Stimulated activated CD4-positive, alpha-beta T cell treated with anti-CD3 and anti-CD28 coated beads, TNF-alpha, amount 100 ng/mL, for 48 hours (primary cell): ENCODE data around the gene DPPA5.
"Not testable (repeated sequence)": the region's sequence is repeated elsewhere in the genome, so short reads cannot be mapped to it uniquely, and the experiment has no call there.

Experiments
- DNase-seq, 3 donors: peaks; one replicate each; pipeline ENCODE4 v3.0.0-alpha.2; 2020; ENCODE audit warnings: low read depth in 3 of 3

DPPA5 gene

GRCh38 chr6:73364121-73364520 lies 10.0 kb upstream of the DPPA5 start:
- DNase-seq, result no peak

DNA sequence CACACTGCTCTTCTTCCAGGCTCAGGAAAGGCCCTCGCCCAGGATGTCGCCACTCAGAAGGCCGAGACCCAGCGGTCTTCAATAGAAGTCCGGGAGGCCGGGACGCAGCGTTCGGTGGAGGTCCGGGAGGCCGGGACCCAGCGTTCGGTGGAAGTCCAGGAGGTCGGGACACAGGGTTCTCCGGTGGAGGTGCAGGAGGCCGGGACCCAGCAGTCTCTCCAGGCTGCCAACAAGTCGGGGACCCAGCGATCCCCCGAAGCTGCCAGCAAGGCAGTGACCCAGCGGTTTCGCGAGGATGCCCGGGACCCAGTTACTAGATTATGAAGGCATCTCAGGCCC lies 9.4 kb upstream of the DPPA5 start:
- no peak for DNase-seq

DNA sequence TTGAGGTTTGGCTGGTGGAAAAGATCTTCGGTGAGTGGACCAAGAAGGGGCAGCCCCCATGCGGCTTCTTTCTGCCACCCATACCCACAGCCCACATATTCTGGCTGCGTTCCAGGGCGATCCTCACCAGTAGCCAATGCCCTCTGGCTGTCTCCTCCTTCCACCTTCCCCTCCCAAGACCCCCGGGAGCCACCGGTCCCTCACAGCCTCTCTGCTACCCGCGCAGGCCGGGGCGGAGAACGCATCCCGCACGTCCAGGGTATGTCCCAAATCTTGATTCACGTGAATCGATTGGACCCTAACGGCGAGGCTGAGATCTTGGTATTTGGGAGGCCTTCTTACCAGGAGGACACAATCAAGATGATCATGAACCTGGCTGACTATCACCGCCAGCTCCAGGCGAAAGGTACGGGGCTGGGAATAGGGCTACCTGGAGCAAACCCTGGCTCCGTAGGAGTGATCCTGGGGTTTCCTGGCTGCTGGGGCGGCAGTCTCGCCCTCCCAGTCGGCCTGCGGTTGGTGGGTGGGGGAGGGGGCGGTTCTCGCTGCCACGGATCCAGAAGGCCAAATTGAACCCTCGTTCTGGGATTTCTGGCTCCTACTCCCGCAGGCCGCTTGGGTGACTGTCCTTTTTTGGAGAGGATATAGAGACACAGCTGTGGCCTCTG lies 8.9 kb upstream of the DPPA5 start:
- DNase-seq, result no peak

- DNase-seq, result no peak
Measured at GRCh38 chr6:73362358-73362757, 8.3 kb upstream of the DPPA5 start, which contains the start of gene KHDC3L. KHDC3L (plus strand) TSS chr6:73362658; CDS start chr6:73362730, 72 bp downstream.

DNA sequence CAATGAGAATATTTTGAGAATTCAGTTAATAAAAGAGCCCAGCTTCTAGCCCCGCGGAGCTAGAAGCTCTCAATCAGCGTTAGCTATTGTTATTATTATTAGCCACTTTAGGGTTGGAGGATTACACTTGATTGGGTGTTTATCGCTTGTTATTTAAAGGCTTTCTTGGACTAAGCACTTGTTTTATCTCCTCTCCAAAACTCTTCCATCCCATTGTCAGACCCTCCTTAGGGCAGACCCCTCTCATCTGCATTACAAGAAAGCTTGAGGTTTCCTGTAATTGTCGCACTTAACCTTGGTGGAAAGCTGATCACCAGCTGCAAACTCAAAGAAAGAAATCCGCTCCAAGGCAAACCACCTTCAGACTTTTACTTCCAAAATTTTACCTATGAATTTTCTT lies 4.8 kb downstream of the DPPA5 start:
- DNase-seq, result no peak

DNA sequence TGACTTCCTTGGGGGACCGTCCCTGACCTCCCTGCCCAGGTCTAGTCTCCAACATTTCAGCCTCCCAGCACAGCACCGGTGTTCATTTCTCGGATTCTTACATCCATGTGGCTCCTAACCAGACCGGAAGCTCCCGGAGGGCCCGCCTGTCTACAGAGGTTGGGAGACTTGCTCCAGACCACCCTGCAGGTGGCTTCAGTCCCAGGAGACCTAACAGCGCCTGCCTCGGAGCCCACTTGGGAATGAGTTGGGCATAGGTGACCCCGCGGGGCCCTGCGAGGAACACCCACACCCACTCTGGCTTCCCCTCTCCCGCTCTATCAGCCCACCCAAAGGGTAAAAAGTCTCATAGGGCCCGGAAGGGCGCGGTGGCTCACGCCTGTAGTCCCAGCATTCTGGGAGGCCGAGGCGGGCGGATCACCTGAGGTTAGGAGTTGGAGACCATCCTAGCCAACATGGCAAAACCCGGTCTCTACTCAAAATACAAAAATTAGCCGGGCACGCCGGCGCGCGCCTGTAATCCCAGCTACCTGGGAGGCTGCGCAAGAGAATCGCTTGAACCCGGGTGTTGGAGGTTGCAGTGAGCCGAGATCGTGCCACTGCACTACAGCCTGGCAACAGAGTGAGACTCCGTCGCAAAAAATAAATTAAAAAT lies 5.4 kb downstream of the DPPA5 start:
- DNase-seq, result no peak

DNA sequence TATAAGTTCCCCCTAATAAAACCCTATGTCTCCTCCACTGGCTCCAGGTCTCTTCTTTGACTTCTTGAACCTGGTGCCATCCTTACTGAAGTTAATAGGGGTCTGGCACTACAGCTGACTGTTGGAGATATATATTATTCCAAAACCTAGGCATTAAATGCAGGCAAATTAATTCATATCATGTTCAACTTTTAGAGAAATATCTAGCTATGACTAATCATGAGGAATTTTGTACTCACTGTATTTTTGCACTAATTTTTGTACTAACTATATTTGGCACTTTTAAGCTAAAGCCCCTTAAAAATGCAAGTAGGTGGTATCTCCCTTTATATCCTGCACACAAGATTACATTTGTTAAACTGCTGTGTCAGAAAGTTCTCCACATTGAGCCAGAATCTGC lies 10.9 kb downstream of the DPPA5 start:
- DNase-seq, result no peak

DNA sequence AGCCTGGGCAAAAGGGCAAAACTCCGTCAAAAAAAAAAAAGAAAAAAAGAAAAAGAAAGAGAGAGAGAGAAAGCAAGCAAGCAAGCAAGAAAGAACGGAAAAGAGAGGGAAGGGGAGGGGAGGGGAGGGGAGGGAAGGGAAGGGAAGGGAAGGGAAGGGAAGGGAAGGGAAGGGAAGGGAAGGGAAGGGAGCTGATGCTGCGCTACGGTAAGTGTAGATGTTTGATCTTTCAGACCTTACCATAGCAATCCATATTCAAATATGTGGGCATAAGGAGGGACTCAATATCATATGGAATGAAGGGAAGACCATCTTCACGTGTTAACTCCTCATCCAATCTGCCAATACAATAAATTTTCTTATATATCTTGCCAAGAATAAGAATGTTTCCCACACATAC lies 11.9 kb downstream of the DPPA5 start:
- no peak for DNase-seq

GRCh38 chr6:73341335-73341734 lies 12.7 kb downstream of the DPPA5 start:
- DNase-seq, result no peak

GRCh38 chr6:73340048-73340447 lies 14.0 kb downstream of the DPPA5 start:
- DNase-seq, result no peak

DNA sequence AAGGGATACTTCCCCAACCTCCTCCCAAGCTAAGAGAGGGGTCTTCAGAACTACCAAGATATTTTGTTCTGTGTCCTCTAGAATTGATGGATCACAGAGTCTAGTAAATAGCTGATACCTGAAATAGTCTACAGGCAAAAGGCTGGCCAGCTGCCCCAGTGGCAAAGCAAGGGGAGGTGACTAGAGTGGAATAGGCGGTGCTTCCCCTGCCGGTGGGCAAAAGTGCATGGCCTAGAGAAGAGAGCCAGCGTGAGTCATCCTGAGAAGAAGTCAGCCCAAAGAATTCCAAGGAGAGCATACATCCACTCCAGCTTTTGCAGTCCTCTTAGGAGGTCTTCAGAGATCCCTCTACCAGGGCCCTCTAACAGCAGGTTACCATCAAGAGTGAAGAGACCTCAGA lies 14.7 kb downstream of the DPPA5 start:
- DNase-seq, result no peak

DNA sequence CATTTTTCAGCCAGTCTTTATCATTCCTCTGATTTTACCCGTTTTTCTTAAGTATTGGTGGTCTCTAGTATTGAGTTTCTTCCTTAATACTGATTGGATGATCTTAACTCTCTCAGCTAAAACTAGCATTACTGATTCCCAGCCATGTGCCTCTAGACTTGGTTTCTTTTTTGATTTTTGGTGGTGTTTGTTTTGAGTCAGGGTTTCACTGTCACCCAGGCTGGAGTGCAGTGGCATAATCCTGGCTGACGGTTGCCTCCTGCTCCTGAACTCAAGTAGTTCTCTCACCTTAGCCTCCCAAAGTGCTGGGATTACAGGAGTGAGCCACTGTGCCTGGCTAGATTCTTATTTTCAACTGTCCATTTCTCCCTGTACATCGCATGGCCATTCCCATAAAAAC lies 24.9 kb downstream of the DPPA5 start:
- DNase-seq, result no peak

DNA sequence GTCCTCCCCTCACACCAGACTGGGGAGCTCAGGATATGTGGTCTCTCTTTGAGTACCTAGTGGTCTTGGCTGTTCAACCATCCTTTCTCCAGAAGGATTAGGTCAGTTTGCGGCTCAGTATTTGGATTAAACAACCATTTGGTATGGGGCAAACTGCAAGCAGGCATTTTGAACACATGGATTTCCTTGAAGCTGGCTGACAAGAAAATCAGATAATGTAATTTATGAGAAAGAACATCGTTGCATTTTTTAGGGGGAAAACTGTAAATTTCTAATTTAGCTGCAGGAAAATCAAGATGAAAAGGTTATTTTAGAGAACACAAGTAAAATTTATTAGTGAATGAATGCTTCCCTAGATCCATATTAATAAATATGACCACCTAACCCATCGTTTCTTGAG lies 25.3 kb downstream of the DPPA5 start:
- no peak for DNase-seq

DNA sequence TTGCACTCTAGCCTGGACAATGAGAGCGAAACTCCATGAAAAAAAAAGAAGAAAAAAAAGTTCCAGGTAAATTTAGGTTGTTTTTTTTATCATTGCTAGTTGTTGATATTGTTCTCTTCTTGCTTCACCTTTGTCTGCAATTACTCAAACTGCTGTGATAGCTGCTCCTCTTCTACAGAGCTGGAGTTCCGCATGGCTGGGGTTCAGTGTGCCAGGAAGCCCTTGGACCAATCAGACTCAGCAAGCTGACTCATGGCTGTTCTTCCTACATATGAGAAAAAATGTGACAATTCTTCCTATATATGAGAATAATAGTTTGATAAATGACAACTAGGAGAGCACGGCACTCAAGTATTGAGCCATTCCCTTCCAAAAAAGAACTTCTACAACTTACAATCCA lies 28.4 kb downstream of the DPPA5 start:
- DNase-seq, result no peak

DNA sequence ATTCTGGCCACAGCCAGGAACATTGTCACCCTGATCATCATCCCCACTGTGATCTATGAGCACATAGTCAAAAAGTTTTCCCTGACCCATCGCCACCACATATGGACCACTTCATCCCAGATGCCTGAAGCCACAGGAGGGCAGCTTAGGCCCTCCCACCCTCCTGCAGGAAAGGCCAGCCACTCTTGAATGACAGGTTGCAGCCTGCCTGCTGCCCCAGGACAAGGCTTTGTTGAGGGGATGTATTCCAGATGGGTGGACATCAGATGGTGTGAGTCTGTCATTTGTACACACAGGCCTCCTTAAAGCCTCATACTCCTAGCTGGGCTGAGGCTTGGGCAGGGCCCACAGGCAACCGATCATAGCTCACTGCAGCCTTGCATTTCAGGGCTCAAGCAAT lies 30.8 kb downstream of the DPPA5 start:
- no peak for DNase-seq

- no peak for DNase-seq
Measured at GRCh38 chr6:73314577-73315492, 39.2 kb downstream of the DPPA5 start.

DNA sequence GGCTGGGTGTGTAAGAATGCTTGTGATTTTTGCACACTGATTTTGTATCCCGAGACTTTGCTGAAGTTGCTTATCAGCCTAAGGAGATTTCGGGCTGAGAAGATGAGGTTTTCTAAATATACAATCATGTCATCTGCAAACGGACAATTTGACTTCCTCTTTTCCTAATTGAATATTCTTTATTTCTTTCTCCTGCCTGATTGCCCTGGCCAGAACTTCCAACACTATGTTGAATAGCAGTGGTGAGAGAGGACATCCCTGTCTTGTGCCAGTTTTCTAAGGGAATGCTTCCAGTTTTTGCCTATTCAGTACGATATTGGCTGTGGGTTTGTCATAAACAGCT lies 43.6 kb downstream of the DPPA5 start:
- not testable (repeated sequence) for DNase-seq

GRCh38 chr6:73309785-73310502 lies 44.1 kb downstream of the DPPA5 start:
- DNase-seq, result peak; percentile 26 to 58 (median 37)

DNA sequence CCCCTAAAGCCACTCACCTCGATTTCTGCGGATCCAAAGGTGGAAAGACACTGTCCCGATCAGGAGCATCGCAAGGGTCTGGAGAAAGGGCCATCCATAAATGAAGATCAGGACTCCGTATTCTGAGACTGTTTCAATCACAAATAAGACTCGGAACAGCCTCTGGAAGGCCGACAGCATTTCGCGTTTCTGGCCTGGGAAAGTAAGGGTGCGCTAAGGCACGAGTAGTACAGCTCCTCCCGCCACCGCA lies 44.6 kb downstream of the DPPA5 start:
- no peak for DNase-seq

- no peak for DNase-seq
Measured at GRCh38 chr6:73308712-73309534, 45.2 kb downstream of the DPPA5 start.

DNA sequence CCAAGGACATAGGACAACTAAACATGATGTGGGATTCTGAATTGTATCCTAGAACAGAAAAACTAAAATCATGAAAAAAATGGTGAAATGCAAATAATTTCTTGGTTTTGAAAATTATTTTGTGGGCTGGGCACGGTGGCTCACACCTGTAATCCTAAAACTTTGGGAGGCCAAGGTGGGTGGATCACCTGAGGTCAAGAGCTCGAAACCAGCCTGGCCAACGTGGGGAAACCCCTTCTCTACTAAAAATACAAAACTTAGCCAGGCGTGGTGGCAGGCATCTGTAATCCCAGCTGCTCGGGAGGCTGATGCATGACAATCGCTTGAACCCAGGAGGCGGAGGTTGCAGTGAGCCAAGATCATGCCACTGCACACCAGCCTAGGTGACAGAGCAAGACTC lies 50.3 kb downstream of the DPPA5 start:
- not testable (repeated sequence) for DNase-seq
